ENCODE results near the gene ZNF346.

ZNF346 gene

DNA sequence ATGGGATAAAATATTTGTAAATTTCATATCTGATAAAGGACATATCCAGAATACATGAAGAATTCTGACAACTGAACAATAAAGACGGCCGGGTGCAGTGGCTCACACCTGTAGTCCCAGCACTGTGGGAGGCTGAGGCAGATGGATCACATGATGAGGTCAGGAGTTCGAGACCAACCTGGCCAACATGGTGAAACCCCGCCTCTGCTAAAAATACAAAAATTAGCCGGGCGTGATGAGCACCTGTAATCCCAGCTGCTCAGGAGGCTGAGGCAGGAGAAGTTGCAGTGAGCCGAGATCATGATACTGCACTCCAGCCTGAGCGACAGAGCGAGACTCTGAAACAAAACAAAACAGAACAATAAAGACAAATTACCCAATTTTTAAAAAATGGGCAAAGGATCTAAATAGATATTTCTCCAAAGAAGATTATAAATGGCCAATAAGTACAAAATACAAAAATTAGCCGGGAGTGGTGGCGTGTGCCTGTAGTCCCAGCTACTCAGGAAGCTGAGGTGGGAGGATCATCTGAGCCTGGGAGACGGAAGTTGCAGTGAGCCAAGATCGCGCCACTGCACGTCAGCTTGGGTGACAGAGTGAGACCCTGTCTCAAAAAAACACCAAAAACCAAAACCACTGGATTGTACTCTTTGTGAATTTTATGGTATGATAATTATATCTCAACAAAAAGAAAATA lies 101.4 kb downstream of the ZNF346 start:
- no peak for DNase-seq

- DNase-seq, result no peak
Observed at GRCh38 chr5:177124486-177124991, 102.0 kb downstream of the ZNF346 start.

- DNase-seq, result no peak
Observed at GRCh38 chr5:177126771-177127170, 104.3 kb downstream of the ZNF346 start.

GRCh38 chr5:177128551-177128981 lies 106.1 kb downstream of the ZNF346 start:
- DNase-seq, result no peak

GRCh38 chr5:177130211-177131018 lies 107.9 kb downstream of the ZNF346 start:
- DNase-seq, result no peak
